ENCODE data around the gene GSK3A. TPM values are rescaled to one million over a fixed set of nuclear protein-coding genes. Genes with fewer than 3 reads are reported as not detected.

GSK3A gene
- total and polyA plus RNA-seq, 2 of the 8 experiments (the other 6 are each of a cell fraction or from before 2014, with no cell fraction given) = 55.3 to 84.0 TPM

GRCh38 chr19:42278452-42279154, 36.2 kb upstream of the GSK3A start:
- Histone ChIP-seq H3K4me2 (ENCODE audit: insufficient read depth in 1 of 2, low read depth in 2 of 2, low read length in 2 of 2) (no peak overlapping the region; a peak in 1 of 4 replicates), H2BK5ac (ENCODE audit: low read depth, low read length) (no peak overlapping the region), H2AFZ (ENCODE audit: low read length) (no peak overlapping the region), H3K27ac (ENCODE audit: low read depth, low read length) (no peak overlapping the region), H3K79me1 (ENCODE audit: low read depth, low read length) (peaks cover 7% of the 10 kb centered on the region), H4K8ac (ENCODE audit: extremely low read depth, insufficient read depth, low read length) (no peak overlapping the region), H3K36me3 (ENCODE audit: control insufficient read depth in 2 of 4, insufficient read depth in 4 of 4, low read length in 3 of 4) (peaks cover 0 to 6% (median 4%) of the 10 kb centered on the region in 4 experiments; a peak in 2 of 8 replicates), H3K23me2 (ENCODE audit: low read depth, low read length) (peaks cover 21% of the 10 kb centered on the region), H3K79me2 (ENCODE audit: control insufficient read depth in 1 of 2, insufficient read depth in 2 of 2, low read length in 2 of 2) (peaks cover 0 to 4% of the 10 kb centered on the region in 2 experiments; a peak in 1 of 4 replicates), H2BK20ac (ENCODE audit: low read length) (no peak overlapping the region), H4K20me1 (replicated peaks in 1 of 2; ENCODE audit: control insufficient read depth in 1 of 2, insufficient read depth in 2 of 2, low read length in 2 of 2) (peaks cover 0 to 7% of the 10 kb centered on the region in 2 experiments), H2BK15ac (ENCODE audit: low read length) (no peak overlapping the region), H3K56ac (replicated peaks; ENCODE audit: insufficient read length, low read depth, low read length) (no peak overlapping the region), H3K27me3 (replicated peaks in 1 of 4; ENCODE audit: control insufficient read depth in 3 of 4, extremely low read depth in 1 of 4, insufficient read depth in 3 of 4, low read length in 3 of 4) (no peaks in the 10 kb centered on the region), H3K23ac (ENCODE audit: insufficient read length) (no peak overlapping the region), H3K14ac (ENCODE audit: insufficient read length) (no peak overlapping the region), H3K4me1 (replicated peaks in 1 of 4; ENCODE audit: control insufficient read depth in 3 of 4, insufficient read depth in 4 of 4, low read length in 3 of 4) (peaks cover 9 to 33% (median 21%) of the 10 kb centered on the region in 4 experiments), H3K4ac (replicated peaks; ENCODE audit: insufficient read length, low read depth, low read length) (no peak overlapping the region), H3K4me3 (ENCODE audit: extremely low read depth in 1 of 4, insufficient read depth in 2 of 4, low read depth in 3 of 4, low read length in 4 of 4) (no peak overlapping the region), H3K9me3 (ENCODE audit: insufficient read depth in 2 of 2, low read depth in 1 of 2, low read length in 1 of 2) (no peaks in the 10 kb centered on the region), H3K18ac (ENCODE audit: extremely low read depth, low read length) (no peak overlapping the region), H2BK120ac (replicated peaks; ENCODE audit: low read depth, low read length) (no peak overlapping the region), H3K9ac (replicated peaks in 1 of 4; ENCODE audit: extremely low read depth in 1 of 4, low read depth in 3 of 4, low read length in 3 of 4) (no peak overlapping the region), H4K5ac (ENCODE audit: insufficient read length, low read depth, low read length) (no peak overlapping the region), H2BK12ac (ENCODE audit: low read depth, low read length) (no peak overlapping the region), H2AK5ac (ENCODE audit: low read depth, low read length) (no peak overlapping the region), H4K91ac (replicated peaks; ENCODE audit: insufficient read length, low read length) (no peak overlapping the region)
- FAIRE-seq (no peak), DNase-seq (ENCODE audit: low read depth in 1 of 2, low spot score in 2 of 2) (no peak)
- 82% methylated on average over 5 of the region's 5 CpGs; no CpG with 5 or more reads in 1 of the 2 experiments for WGBS, 2 experiments (ENCODE audit: extremely low coverage in 1 of 2, insufficient coverage in 1 of 2, insufficient read length in 1 of 2, insufficient replicate concordance in 2 of 2, low coverage in 1 of 2, low lambda C conversion rate in 2 of 2, missing lambda C conversion rate in 1 of 2)
- ChIA-PET CTCF (ENCODE audit: partially characterized antibody) (interaction anchor here (0.6 to 7.4 kb wide), 19 partner anchors 8 to 922 kb away, joined by 3 to 260 read pairs (median 6); partner anchors contain the start of genes CIC, ERF, GSK3A and ZNF526), POLR2A (ENCODE audit: partially characterized antibody) (interaction anchor here (0.9 to 6.5 kb wide), 8 partner anchors 8 to 50 kb away, joined by 3 to 68 read pairs (median 12); partner anchors contain the start of genes CIC, ERF, PAFAH1B3 and PRR19)
- no peak for TF ChIP-seq GTF2F1 (IDR thresholded peaks at IDR 0.05; ENCODE audit: borderline replicate concordance, low read depth, low read length)
